Measurements from ENCODE around the gene CXCL11. TPM values are rescaled to one million over a fixed set of nuclear protein-coding genes. Genes with fewer than 3 reads are reported as not detected.

The CXCL11 gene
- total and polyA plus RNA-seq, 9 donors, result 0.18 to 1.1 (median 0.57) TPM; not detected in 6

GRCh38 chr4:75997946-75998345 is 37.9 kb downstream of the CXCL11 start:
- TF ChIP-seq EP300 (IDR thresholded peaks at IDR 0.05), result no peak
- no peak for TF ChIP-seq POLR2A (IDR thresholded peaks at IDR 0.05)
- TF ChIP-seq, protein P1, sequence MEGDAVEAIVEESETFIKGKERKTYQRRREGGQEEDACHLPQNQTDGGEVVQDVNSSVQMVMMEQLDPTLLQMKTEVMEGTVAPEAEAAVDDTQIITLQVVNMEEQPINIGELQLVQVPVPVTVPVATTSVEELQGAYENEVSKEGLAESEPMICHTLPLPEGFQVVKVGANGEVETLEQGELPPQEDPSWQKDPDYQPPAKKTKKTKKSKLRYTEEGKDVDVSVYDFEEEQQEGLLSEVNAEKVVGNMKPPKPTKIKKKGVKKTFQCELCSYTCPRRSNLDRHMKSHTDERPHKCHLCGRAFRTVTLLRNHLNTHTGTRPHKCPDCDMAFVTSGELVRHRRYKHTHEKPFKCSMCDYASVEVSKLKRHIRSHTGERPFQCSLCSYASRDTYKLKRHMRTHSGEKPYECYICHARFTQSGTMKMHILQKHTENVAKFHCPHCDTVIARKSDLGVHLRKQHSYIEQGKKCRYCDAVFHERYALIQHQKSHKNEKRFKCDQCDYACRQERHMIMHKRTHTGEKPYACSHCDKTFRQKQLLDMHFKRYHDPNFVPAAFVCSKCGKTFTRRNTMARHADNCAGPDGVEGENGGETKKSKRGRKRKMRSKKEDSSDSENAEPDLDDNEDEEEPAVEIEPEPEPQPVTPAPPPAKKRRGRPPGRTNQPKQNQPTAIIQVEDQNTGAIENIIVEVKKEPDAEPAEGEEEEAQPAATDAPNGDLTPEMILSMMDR (IDR thresholded peaks at IDR 0.05), result no peak
- Histone ChIP-seq H3K4me1 (ENCODE audit: insufficient read depth) (no peaks in the 10 kb centered on the region), H3K27ac (no peak overlapping the region), H3K36me3 (no peaks in the 10 kb centered on the region), H3K9me3 (no peaks in the 10 kb centered on the region), H3K4me3 (no peak overlapping the region), H3K27me3 (no peaks in the 10 kb centered on the region)
- WGBS, 3 donors, result 83 to 86% (median 86%) methylated on average over 2 of the region's 2 CpGs
- no peak for DNase-seq
- intact Hi-C loops (cut with DNase I), result loop anchor here in 2 of 4 donors (10.0 kb wide), 2 partner anchors 67 to 507 kb away; no protein-coding TSS in a partner anchor

DNA sequence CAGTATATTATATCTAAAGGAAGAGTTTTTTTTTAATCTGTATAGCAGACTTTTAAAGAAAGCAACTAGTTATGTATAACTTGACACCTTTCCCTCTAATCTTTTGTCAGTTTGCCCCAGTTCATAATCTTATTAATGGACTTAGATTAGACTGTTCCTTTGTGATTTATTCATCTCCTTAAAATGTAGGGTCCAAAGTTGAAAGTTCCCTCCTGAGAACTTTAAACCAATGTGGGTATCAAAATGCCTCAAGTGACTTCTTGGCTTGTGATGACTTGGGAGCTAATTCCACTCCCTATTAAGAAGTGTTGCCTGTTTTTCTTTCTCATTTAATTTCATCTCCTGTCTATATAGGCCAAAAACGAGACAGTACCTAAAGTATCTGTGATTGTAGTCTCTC is 38.8 kb downstream of the CXCL11 start:
- no peak overlapping the region for H3K27ac ChIP-seq
- no peaks in the 10 kb centered on the region for H3K36me3 ChIP-seq
- H3K9me3 ChIP-seq, result no peaks in the 10 kb centered on the region
- no peak overlapping the region for H3K4me3 ChIP-seq
- no peak for DNase-seq
- H3K4me1 ChIP-seq (ENCODE audit: insufficient read depth), result no peaks in the 10 kb centered on the region
- TF ChIP-seq, protein P1 (IDR thresholded peaks at IDR 0.05), result no peak
- TF ChIP-seq POLR2A (IDR thresholded peaks at IDR 0.05) (no peak), EP300 (IDR thresholded peaks at IDR 0.05) (no peak)
- intact Hi-C loops (cut with DNase I), result loop anchor here in 2 of 4 donors (10.0 kb wide), 2 partner anchors 68 to 508 kb away; no protein-coding TSS in a partner anchor
- WGBS, 3 donors, result 59 to 79% (median 73%) methylated on average over 1 of the region's 1 CpG
- H3K27me3 ChIP-seq, result no peaks in the 10 kb centered on the region

- no peak for DNase-seq
- no peak overlapping the region for H3K27ac ChIP-seq
- H3K4me3 ChIP-seq, result no peak overlapping the region
- WGBS, 3 donors, result 6 to 13% (median 8%) methylated on average over 5 of the region's 5 CpGs
- no peaks in the 10 kb centered on the region for H3K36me3 ChIP-seq
- H3K27me3 ChIP-seq, result no peaks in the 10 kb centered on the region
- peaks cover 2% of the 10 kb centered on the region for H3K4me1 ChIP-seq (ENCODE audit: insufficient read depth)
- intact Hi-C loops (cut with DNase I), result loop anchor here in 2 of 4 donors (10.0 kb wide), 2 partner anchors 69 to 509 kb away; no protein-coding TSS in a partner anchor
- TF ChIP-seq, protein P1 (IDR thresholded peaks at IDR 0.05), result peak in 2 of 3 donors; percentile 27 to 66
- TF ChIP-seq EP300 (IDR thresholded peaks at IDR 0.05), result no peak
- TF ChIP-seq POLR2A (IDR thresholded peaks at IDR 0.05), result no peak
- H3K9me3 ChIP-seq, result no peaks in the 10 kb centered on the region
Observed at GRCh38 chr4:75995727-75996126, 40.1 kb downstream of the CXCL11 start.

DNA sequence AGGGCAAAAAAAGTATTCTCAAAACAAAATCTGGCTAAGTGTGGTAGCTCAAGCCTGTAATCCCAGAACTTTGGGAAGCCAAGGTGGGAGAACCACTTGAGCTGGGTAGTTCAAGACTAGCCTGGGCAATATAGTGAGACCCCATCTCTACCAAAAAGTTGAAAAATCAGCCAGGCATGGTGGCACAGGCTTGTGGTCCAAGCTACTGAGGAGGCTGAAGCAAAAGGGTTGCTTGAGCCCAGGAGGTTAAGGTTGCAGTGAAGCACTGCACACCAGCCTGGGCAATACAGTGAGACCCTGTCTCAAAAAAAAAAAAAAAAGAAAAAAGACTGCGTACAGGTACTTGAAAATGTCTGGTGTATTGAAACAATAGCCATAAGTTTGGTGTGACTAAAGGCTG is 43.4 kb downstream of the CXCL11 start:
- 81 to 97% (median 83%) methylated on average over 1 of the region's 1 CpG for WGBS, 3 donors
- intact Hi-C loops (cut with DNase I), result loop anchor here in 3 of 4 donors (5.0 to 10.0 kb wide), 3 partner anchors 72 to 512 kb away; no protein-coding TSS in a partner anchor
- no peak for DNase-seq
- H3K4me1 ChIP-seq (ENCODE audit: insufficient read depth), result peaks cover 5% of the 10 kb centered on the region
- no peaks in the 10 kb centered on the region for H3K27me3 ChIP-seq
- TF ChIP-seq EP300 (IDR thresholded peaks at IDR 0.05) (no peak), POLR2A (IDR thresholded peaks at IDR 0.05) (no peak)
- TF ChIP-seq, protein P1 (IDR thresholded peaks at IDR 0.05), result no peak
- H3K27ac ChIP-seq, result no peak overlapping the region
- H3K9me3 ChIP-seq, result no peaks in the 10 kb centered on the region
- no peaks in the 10 kb centered on the region for H3K36me3 ChIP-seq
- no peak overlapping the region for H3K4me3 ChIP-seq
